GM18861 (cell line): ENCODE data around the gene PTCH2.
A peak's percentile ranks its signal among the peaks of the same experiment; 100 is the strongest.
"Not testable (repeated sequence)": the region's sequence is repeated elsewhere in the genome, so short reads cannot be mapped to it uniquely, and the experiment has no call there.

Source experiments
- ATAC-seq: cut with Tn5 transposase; IDR thresholded peaks from one replicate; pipeline ENCODE4 v1.9.1; 2021; ENCODE audit not compliant: unreplicated experiment

Gene PTCH2

DNA sequence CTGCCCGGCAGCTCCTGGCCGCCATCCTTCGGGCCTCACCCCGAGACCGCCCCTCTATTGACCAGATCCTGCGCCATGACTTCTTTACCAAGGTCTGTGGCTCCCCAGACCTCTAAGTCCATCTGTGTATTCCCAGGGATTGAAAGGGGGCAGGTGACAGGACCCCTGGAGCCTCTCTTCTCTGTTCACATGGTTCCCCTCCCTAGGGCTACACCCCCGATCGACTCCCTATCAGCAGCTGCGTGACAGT is 40.1 kb downstream of the PTCH2 start:
- no peak for ATAC-seq

DNA sequence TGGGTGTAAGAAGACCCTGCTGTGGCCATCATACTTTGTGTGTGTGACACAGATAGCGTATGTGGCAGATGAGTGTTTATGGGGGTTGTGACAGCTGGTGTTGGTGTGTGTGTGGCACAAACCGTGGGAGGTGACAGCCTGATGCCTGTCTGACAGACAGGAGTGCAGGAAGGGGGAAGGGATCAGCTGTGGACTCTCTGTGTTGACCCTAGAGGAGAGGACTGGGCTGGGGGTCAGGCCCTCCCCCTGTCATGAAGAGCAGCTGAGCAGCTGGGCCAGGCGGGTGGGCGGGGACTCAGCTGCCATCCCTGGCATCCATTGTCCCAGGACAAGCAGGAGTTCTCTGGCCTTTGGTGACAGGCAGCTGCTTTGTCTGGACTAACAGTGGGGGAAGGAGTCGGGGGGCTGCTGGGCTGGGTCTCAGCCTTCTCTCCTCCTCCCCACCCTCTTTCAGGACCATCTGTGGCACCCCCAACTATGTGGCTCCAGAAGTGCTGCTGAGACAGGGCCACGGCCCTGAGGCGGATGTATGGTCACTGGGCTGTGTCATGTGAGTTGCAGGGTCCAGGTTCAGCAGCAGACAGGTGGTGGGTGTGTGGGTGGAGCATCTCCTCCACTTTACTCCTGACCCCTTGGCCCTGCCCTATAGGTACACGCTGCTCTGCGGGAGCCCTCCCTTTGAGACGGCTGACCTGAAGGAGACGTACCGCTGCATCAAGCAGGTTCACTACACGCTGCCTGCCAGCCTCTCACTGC is 40.6 kb downstream of the PTCH2 start:
- ATAC-seq = no peak

DNA sequence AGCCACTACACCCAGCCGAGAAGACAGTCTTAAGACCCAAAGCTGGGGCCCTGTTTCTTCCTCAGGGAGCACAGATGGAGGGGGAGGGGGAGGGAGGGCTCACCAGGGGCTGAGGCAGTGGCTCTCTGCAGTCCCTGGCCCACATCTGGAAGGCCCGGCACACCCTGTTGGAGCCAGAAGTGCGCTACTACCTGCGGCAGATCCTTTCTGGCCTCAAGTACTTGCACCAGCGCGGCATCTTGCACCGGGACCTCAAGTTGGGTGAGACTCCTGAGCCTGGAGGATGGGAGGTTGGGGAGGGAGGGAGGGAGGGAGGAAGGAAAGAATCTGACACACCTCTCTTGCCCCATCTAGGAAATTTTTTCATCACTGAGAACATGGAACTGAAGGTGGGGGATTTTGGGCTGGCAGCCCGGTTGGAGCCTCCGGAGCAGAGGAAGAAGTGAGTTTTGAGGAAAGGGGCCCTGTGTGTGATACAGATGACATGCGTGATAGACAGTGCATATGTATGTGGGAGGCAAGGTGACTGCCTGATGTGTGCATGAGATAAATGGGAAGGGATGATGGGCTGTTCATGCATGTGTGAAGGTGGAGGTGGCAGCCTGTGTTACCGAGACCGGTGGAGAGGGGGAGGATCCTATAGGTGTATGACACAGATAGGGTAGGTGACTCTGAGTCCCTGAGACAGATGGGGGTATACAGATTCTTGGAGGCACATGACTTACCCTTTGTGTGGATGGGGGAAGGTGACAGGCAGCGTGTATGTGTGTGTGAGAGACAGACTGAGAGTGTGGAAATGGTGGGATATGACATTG is 41.4 kb downstream of the PTCH2 start:
- no peak for ATAC-seq

DNA sequence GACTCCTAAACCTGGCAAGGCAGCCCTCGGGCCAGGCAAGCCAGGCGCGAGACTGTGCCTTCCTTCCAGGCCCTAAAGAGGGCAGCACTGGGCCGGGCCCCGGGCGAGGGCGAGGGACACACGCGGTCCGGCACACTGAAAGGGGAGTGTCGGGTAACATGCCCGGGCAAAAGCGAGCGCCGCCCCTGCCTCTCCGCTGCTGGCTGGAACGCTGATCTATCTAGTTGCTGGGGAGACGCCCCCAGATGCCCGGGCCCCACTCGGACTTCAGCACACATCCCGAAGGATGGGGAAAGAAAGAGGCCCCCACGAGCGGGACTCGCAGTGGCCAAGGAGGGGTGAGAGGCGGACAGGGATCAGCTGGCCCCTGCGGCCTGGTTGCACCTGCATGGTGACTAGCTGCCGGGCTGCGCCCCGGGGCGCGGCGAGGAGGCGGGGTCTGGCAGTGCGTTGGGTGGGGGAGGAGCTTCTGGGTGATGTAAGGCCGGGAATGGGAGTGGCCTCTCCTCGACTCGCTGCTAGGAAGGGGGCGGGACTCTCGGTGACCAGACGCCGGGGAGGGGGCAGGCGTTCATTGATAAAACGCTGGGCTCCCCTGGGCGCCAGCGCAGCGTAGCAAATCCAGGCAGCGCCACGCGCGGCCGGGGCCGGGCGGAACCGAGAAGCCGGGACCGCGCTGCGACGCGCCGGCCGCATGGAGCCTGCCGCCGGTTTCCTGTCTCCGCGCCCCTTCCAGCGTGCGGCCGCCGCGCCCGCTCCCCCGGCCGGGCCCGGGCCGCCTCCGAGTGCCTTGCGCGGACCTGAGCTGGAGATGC is 43.1 kb downstream of the PTCH2 start, which contains the start of gene PLK3:
Gene PLK3 (plus strand): TSS at position 608 of the 815 bp plus-strand sequence. CDS start 87 bp downstream, at position 695.
- ATAC-seq = peak; percentile 71

DNA sequence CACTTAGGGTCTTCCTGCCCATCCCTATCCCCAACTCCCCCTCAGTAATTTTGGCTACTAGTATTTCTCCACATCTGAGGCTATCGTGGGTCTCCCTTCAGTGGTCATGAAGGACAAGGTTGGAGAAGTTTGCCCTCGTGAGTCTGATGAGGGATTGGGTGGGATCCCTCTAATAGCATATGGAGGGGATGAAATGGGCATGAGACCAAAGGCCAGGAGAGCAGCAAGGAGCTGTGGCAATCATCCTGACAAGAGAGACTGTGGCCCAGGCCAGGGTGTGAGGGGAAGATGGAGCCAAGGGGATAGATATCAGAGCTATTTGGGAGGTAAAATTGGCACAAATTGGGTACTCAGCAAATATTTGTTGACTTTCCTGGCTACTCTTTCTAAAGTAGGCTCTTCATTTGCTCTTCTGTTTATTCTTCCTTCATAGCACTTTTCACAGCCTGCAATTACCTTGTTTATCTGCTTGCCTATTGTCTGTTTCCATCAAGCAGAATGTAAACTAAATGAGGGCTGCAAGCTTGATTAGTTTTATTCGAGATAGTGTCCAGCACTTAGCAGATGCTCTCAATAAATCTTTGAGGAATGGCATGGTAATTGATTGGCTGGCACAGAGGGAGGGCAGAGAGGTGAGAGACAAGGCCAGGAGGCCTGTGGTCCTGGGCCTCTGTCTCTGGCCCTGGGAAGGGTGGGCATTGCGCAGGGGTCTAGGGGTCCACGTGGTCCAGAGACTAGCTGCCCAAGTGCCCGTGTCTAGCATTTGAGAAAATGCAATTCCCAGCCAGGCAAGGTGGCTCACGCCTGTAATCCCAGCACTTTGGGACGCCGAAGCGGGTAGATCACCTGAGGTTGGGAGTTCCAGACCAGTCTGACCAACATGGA is 44.3 kb downstream of the PTCH2 start:
- no peak for ATAC-seq

DNA sequence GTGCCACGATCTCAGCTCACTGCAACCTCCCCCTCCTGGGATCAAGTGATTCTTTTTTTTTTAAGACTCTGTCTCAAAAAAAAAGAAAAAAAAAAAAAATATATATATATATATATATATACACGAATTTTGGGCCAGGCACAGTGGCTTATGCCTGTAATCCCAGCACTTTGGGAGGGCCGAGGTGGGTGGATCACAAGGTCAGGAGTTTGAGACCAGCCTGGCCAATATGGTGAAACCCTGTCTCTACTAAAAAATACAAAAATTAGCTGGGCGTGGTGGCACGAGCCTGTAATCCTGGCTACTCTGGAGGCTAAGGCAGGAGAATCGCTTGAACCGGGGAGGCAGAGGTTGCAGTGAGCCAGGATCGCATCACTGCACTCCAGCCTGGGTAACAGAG is 45.2 kb downstream of the PTCH2 start:
- not testable (repeated sequence) for ATAC-seq

DNA sequence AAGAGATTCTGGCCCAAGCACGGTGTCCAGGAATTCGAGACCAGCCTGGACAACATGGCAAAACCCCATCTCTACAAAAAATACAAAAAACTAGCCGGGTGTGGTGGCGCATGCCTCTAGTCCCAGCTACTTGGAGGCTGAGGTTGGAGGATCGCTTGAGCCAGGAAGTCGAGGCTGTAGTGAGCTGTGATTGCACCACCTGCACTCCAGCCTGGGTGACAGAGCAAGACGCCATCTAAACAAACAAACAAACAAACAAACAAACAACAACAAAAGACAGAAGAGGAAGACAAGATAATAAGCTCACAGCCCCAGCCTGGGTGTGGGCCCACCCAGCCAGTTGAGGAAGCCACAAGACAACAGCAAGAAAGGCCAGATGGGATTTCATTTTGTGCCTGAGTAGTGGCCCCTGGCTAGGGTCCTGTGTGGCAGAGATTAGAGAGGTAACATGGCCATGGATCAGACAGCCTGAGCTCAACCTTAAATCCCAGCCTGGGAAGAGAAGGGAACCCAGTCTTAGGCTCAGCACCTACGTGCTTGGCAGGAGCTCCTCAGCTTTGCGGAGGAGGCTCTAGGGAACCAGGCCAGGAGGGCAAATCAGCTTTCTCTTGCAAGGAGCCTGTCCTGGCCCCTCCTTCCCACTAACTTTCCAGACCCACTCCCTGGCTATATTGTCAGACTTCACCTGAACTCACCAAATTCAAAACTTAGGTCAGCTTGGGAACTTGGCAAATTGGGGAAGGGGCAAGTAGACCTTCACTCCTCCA is 50.1 kb downstream of the PTCH2 start:
- no peak for ATAC-seq

DNA sequence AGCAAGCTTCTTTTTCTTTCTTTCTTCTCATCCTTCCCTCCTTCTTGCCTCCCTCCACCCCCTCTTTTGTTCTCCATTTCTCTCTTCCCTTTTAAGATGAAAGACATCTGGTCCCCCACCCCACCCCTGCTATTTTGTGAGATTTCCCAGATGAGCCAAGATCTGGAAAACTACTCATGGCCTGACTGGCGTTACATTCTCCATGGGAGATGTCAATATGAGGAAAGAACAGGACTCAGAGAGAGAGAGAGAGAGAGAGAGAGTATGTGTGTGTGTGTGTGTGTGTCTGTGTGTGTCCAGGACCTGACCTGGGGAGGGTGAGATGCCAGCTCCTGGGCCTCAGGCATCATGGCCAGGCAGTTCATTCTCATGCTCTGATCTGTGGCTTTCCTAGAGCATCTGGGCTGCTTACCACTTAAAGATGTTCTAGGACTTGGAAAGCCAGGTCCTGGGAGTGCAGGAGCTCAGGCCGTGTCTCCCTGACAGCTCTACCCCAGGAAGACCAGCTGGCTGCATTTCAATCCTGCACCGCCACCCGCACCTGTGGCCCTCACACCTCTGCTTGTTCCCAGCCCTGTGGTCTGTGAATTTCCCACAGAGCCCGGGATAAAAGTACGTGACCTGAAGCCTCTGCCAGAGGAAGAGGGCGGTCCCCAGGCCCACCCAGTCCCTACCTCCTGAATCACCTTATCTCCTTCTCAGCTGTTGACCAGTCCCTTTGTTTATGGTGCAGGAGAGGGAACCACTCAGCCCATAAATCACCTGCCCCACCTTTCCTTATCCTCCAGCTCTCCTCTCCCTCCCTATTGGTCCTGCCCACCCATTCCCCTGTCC is 51.9 kb downstream of the PTCH2 start:
- ATAC-seq = no peak

DNA sequence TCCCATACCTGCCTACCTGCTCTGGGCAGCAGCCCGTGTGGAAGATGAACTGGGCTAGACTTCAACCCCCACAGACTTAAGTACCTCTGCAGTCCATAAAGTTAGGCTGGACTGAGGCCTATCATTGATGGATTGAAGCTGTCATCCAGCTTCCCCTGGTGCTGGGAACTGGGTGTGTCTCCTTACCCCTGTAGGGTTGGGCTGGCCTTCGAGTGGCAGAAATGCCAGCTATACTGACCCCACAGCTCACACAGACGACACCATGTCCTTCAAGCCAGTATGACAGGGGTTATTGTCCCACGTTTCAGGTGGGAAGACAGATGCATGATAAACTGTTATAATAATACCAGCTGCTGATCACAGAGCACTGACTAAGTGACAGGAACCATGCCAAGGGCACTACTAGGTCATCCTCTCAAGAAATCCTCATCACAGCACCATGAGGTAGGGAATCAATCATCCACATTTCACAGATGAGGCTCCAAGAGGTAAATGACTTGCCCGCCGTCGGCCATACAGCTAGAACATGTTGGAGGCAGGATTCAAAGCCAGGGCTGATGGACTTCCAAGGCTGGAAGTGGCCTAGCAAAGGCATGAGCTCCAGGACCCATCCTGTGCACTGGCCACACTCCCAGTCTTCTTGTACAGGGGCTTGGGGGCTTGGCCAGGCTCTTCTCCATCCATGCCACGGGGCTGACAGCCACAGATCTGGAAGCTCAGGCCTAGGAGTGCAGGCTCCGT is 54.8 kb downstream of the PTCH2 start, which contains the start of gene BEST4:
Gene BEST4 (minus strand): TSS at position 51 of the 741 bp plus-strand sequence. CDS start 465 bp downstream, outside the sequence.
- ATAC-seq = no peak

DNA sequence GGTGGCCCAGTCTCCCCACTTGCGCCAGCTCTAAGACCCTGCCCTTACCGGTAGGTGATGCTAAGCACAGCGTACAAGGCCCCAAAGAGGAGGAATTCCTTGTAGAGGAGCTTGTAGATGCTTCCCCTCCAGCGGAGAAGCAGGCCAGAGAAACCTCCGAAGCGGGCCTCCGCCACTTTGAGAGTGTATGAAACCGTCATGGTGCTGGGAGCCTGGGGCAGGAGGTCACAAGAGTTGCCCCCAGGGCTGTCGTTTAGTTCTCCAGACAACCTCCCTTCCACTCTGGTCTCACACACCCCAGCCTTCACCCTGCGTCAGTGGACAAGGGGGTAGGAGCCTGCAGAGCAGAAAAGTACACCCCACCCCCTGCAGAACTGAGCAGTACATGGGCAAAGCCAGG is 55.5 kb downstream of the PTCH2 start:
- ATAC-seq = no peak

DNA sequence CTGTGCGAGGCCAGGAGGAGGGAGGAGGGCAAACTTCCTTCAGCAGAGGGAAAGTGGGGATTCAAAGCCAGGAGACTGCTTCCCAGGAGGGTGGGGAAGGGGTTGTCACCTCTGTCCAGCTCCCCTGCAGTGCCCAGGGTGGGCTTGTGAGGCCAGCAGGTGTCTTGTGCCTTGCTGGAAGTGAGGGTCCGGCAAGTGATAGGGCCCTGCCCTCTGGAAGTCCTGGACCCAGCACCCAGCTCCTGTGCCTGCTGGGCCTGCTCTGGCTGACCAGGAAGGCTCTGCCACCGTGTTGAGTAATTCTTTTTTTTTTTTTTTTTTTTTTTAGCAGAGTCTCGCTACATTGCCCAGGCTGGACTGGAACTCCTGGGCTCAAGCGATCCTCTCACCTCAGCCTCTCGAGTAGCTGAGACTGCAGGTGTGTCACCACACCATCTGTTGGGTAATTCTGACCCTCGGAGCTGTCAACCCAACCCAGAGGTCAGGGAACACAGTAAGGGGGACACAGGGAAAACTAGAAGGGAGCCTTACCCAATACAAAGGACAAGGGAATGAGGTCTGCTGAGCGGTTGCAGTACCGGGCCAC is 56.1 kb downstream of the PTCH2 start:
- ATAC-seq = no peak

DNA sequence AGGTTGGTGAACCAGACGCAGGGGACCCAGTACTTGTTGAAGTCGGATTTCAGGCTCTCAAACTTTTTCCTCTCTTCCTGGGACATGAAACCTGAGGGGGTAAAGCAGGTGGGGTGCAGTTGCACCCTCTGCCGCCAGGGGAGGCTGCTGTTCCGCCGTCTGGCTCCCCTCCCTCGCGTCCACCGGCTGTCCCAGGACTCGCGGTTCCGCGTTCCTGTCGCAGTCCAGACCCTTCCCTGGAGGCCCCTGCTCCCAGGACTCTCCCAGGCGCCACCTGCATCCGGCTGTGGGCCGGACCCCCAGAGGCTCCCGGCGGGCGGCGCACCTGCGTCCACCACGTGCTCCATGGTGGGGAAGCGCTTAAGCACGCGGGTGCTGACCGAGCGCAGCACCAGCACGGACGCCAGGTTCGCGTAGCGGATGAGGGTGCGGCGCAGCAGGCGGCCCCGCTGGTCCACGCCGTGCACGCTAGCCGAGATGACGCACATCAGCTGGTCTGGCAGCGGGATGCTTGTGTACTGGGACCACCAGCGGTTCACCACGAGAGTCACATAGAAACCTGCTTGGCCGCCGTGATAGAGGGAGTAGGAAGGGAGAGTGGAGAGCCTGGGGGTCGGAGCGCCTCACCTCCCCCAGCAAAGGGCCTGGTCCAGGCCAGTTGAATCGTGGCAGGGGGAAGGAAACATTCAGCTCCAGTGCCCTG is 56.8 kb downstream of the PTCH2 start:
- ATAC-seq = no peak

DNA sequence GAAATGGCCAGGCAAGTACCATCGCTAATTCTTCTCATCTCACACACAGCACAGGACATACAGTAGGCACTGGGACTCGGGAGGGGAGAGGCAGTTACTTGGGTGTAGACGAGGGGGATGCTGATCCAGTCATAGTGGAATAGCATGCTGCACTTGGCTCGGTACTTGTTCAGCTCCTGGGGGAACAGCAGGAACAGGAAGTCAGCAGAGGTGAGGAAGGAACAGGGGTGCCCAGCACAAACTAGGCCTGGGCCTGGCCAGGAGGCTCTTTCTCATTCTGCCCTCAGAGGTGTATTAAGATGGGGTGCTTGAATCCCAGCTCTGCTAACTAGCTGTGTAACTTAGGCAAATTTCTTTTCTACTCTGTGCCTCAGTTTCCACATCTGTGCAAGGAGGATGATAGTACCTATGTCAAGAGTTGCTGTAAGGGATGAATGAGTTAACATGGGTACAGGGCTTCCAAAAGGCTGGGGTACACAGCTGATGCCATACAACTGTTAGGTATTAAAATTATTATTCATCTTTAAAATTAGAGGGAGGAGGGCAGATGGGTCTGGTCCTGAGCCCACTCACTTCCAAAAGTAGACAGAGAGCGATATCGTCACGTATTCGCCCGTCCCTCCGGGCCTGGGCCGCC is 57.4 kb downstream of the PTCH2 start:
- no peak for ATAC-seq

DNA sequence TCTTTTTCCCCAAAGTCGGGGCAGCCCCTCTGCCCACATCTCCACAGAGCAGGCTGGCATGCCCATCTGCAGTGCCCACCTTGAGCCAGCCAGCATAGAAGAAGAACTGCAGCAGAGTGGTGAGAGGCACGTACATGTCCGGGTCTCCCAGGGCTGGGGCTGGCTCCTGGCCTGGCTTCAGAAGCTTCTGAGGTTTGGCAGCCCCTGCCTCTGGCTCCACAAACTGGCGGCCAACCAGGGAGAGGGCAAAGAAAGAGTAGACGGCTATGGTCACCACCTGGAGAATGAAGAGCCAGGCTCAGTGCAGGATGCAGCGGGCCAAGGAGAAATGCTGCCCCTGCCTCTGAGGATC is 58.0 kb downstream of the PTCH2 start:
- ATAC-seq = no peak

DNA sequence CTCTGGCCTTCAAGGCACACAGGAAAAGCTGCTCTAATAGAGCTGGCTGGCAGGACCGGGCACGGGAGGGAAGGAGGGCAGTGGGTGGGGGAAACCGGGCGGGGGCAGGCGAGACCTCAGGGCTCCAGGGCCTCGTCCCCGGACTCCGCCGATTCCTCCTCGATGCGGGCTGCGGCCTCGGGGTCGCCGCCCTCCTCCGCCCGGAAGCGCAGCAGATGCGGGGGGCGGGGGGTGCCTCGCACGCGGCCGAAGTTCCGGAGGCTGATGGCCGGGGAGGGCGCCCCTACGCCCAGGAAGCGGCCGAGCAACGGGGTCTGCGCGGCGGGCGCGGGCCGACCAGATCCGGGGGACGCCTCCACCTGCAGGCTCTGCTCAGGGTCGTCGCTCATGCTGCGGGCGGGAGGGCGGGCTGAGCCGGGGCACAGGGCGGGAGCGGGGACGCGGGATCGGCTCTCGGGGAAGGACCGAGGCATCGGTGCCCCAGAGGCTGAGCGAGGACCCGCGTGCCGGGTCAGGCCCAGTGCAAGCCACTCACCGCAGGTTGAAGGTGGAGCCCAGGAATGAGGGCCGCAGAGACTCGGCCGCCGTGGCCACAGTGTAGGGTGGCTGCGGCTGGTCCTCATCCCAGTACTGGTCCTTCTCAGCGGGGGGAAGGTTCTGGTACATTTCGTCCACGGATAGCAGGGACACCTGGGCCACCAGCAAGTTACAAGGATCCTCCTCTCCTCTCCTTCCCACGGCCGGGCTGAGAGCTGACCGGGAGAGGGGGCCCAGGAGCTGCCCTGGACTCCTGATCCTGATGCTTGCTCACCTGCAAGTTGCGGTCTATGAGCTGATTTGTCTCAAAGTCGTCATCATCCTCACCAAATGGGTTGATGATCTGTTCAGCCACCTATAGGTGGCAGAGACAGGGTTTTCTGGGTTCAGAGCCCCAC is 58.7 kb downstream of the PTCH2 start:
- no peak for ATAC-seq

DNA sequence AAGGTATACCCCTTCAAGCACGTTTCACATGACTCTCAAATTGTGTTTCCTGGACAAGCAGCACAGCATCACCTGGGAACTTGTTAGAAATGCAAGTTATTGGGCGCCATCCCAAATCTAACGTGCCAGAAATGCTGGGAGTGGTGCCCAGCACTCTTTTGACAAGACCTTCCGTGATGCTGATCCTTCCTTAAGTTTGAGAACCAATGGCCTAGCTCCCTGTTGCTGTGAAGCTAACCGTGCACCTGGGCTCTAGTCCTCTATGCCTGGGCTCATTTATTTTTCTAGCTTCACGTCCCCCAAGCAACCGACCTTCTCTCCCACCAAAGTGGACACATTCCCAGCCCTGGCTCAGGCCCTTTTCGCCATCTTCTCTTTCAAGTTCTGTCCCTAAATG is 59.4 kb downstream of the PTCH2 start:
- no peak for ATAC-seq
